Keratinocyte (primary cell): ENCODE measurements around the gene ALOXE3. TPM values are rescaled to one million over a fixed set of nuclear protein-coding genes. Genes with fewer than 3 reads are reported as not detected.
"Not testable (repeated sequence)": the region's sequence is repeated elsewhere in the genome, so short reads cannot be mapped to it uniquely, and the experiment has no call there.

ENCODE experiments used
- DNase-seq: peaks from one replicate; pipeline ENCODE4 v3.0.0-alpha.2; 2011; ENCODE audit warnings: low read depth, missing footprints, low spot score
- FAIRE-seq: peaks from 2 replicates; lab custom pipeline; 2011; peaks lifted over from hg19 to GRCh38; lab: Jason Lieb, UNC
- H2AFZ ChIP-seq: 2 replicates; pipeline ENCODE4 v1.6.0; 2012; ENCODE audit warnings: low read length, control low read depth, inconsistent platforms; ENCODE audit not compliant: control insufficient read depth
- H3K27ac ChIP-seq: 2 replicates; pipeline ENCODE4 v1.5.1; 2011; ENCODE audit warnings: low read length; ENCODE audit not compliant: control insufficient read depth, insufficient read depth
- H3K27me3 ChIP-seq: 3 replicates; pipeline ENCODE4 v1.6.0; 2011; ENCODE audit warnings: low read length; ENCODE audit not compliant: control insufficient read depth, insufficient read depth; ENCODE audit errors: extremely low read depth
- H3K36me3 ChIP-seq, 2 experiments: 2 replicates in 1 of 2; 3 replicates in 1 of 2; pipeline ENCODE4 v1.5.1; 2011; ENCODE audit warnings: low read length in 2 of 2, mild to moderate bottlenecking in 1 of 2; ENCODE audit not compliant: control insufficient read depth in 2 of 2, insufficient read depth in 2 of 2; ENCODE audit errors: extremely low read depth in 1 of 2
- H3K4me1 ChIP-seq: 3 replicates; pipeline ENCODE4 v1.5.1; 2011; ENCODE audit warnings: low read length; ENCODE audit not compliant: control insufficient read depth, insufficient read depth; ENCODE audit errors: extremely low read depth
- H3K4me2 ChIP-seq: 3 replicates; pipeline ENCODE4 v1.6.0; 2011; ENCODE audit warnings: low read depth, low read length; ENCODE audit not compliant: control insufficient read depth, insufficient read depth; ENCODE audit errors: extremely low read depth
- H3K4me3 ChIP-seq, 3 experiments: fragments of 200-600 bp in 1 of 3; sonication (generic) in 1 of 3; 2 replicates in 2 of 3; 3 replicates in 1 of 3; pipeline ENCODE4 v1.5.1; 2011 to 2016; ENCODE audit warnings: low read length in 3 of 3, mild to moderate bottlenecking in 3 of 3, control low read depth in 2 of 3, inconsistent platforms in 1 of 3, low read depth in 1 of 3, mixed read lengths in 1 of 3, mixed run types in 1 of 3, moderate library complexity in 1 of 3; ENCODE audit not compliant: control insufficient read depth in 2 of 3, insufficient read depth in 2 of 3; ENCODE audit errors: extremely low read depth in 1 of 3
- H3K79me2 ChIP-seq: 2 replicates; pipeline ENCODE4 v1.6.0; 2012; ENCODE audit warnings: low read length; ENCODE audit not compliant: control insufficient read depth, insufficient read depth
- H3K9ac ChIP-seq: 3 replicates; pipeline ENCODE4 v1.6.0; 2011; ENCODE audit warnings: low read length; ENCODE audit not compliant: control insufficient read depth, insufficient read depth; ENCODE audit errors: extremely low read depth
- H3K9me1 ChIP-seq: 3 replicates; pipeline ENCODE4 v1.6.0; 2011; ENCODE audit warnings: low read length; ENCODE audit not compliant: control insufficient read depth, insufficient read depth; ENCODE audit errors: extremely low read depth
- H3K9me3 ChIP-seq: 2 replicates; pipeline ENCODE4 v1.5.1; 2012; ENCODE audit warnings: low read depth, low read length; ENCODE audit not compliant: control insufficient read depth
- H4K20me1 ChIP-seq: 3 replicates; pipeline ENCODE4 v1.6.0; 2011; ENCODE audit warnings: low read length; ENCODE audit not compliant: control insufficient read depth, insufficient read depth; ENCODE audit errors: extremely low read depth
- EZH2 ChIP-seq: IDR thresholded peaks from one replicate; pipeline ENCODE4 v1.6.1; 2012; ENCODE audit warnings: inconsistent platforms, mild to moderate bottlenecking, low read length, moderate library complexity
- dilution Hi-C: fragments of 300-500 bp; cut with MboI; formaldehyde crosslinking; loops from one replicate; pipeline ENCODE4 v1.7.0; 2020; ENCODE audit warnings: low sequenced_read_pairs; ENCODE audit not compliant: extremely low pct_ligation_motif_present
- polyA plus RNA-seq, 5 experiments: library from polyadenylated mRNA; depleted of rRNA in 3 of 5; stranded (reverse) in 3 of 5; stranded (forward) in 1 of 5; unstranded in 1 of 5; fragments of >200 nt; gene quantifications; 1 replicate in 1 of 5; 2 replicates in 3 of 5; 3 replicates in 1 of 5; pipeline versions ENCODE4 v1.2.1 to v1.2.3, GENCODE V29; 2011 to 2012; ENCODE audit warnings: missing spikeins in 2 of 5, low read depth in 1 of 5, low replicate concordance in 1 of 5
- TF ChIP-seq, protein P1 (sequence below), 3 experiments: IDR thresholded peaks in 1 of 3; conservative IDR thresholded peaks in 1 of 3; optimal IDR thresholded peaks in 1 of 3; 2 replicates in 2 of 3; 3 replicates in 1 of 3; pipeline versions ENCODE3 to v1.5.1; 2011; ENCODE audit warnings: low read length in 3 of 3, mild to moderate bottlenecking in 3 of 3, moderate library complexity in 2 of 3, control low read depth in 1 of 3, inconsistent platforms in 1 of 3; ENCODE audit not compliant: insufficient read depth in 2 of 3; ENCODE audit errors: extremely low read depth in 1 of 3

ALOXE3 gene
- polyA plus RNA-seq, 1 donor (not counting 4 experiments of a cell fraction or from before 2014, with no cell fraction given) = 2.7 TPM

DNA sequence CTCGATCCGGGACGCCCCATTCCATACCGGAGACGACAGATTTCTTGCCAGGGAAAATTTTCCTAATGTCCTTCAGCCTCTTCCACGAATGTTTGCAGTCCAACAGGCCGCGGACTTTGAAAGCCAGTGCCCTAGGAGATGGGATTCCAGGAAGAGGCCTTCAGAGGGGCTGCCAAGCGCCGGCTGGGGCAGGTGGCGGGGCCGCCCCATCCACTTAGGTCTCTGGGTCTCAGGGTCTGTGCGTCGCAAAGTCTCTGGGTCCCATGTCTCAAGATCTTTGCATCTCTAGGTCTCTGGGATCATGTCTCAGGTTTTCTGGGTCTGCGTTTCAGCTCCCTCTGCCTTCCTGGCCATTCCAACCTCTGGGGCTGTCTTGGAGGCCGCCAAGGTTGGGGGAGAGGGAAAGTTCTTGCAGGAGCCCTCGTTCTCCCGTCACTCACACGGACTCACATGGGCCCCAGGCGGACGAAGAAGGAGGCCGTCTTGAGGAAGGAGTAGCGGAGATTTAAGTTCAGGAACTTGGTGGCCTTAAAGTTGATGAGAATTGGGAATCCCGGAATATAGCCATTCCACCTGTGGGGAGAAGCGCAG is 38.0 kb downstream of the ALOXE3 start:
- Histone ChIP-seq H3K4me1 (peaks cover 13% of the 10 kb centered on the region), H3K9ac (peak overlapping the region; percentile 20), H2AFZ (peak overlapping the region; percentile 35), H3K79me2 (no peaks in the 10 kb centered on the region), H3K9me1 (no peaks in the 10 kb centered on the region), H3K27ac (no peak overlapping the region), H3K4me2 (peak overlapping the region; percentile 55), H3K36me3 (no peaks in the 10 kb centered on the region), H3K9me3 (no peaks in the 10 kb centered on the region), H3K4me3 (peak overlapping the region in 2 of 3 experiments; percentile 12 to 24), H3K27me3 (peaks cover 2% of the 10 kb centered on the region), H4K20me1 (no peaks in the 10 kb centered on the region)
- TF ChIP-seq EZH2 = no peak
- TF ChIP-seq, protein P1, sequence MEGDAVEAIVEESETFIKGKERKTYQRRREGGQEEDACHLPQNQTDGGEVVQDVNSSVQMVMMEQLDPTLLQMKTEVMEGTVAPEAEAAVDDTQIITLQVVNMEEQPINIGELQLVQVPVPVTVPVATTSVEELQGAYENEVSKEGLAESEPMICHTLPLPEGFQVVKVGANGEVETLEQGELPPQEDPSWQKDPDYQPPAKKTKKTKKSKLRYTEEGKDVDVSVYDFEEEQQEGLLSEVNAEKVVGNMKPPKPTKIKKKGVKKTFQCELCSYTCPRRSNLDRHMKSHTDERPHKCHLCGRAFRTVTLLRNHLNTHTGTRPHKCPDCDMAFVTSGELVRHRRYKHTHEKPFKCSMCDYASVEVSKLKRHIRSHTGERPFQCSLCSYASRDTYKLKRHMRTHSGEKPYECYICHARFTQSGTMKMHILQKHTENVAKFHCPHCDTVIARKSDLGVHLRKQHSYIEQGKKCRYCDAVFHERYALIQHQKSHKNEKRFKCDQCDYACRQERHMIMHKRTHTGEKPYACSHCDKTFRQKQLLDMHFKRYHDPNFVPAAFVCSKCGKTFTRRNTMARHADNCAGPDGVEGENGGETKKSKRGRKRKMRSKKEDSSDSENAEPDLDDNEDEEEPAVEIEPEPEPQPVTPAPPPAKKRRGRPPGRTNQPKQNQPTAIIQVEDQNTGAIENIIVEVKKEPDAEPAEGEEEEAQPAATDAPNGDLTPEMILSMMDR (optimal IDR thresholded peaks at IDR 0.05 in 1 of 3, IDR thresholded peaks at IDR 0.05 in 1 of 3, conservative IDR thresholded peaks at IDR 0.05 in 1 of 3; ENCODE audit: extremely low read depth in 1 of 3, insufficient read depth in 2 of 3, low read length in 3 of 3) = no peak
- dilution Hi-C loops = no loop called here
- no peak for DNase-seq
- no peak for FAIRE-seq

DNA sequence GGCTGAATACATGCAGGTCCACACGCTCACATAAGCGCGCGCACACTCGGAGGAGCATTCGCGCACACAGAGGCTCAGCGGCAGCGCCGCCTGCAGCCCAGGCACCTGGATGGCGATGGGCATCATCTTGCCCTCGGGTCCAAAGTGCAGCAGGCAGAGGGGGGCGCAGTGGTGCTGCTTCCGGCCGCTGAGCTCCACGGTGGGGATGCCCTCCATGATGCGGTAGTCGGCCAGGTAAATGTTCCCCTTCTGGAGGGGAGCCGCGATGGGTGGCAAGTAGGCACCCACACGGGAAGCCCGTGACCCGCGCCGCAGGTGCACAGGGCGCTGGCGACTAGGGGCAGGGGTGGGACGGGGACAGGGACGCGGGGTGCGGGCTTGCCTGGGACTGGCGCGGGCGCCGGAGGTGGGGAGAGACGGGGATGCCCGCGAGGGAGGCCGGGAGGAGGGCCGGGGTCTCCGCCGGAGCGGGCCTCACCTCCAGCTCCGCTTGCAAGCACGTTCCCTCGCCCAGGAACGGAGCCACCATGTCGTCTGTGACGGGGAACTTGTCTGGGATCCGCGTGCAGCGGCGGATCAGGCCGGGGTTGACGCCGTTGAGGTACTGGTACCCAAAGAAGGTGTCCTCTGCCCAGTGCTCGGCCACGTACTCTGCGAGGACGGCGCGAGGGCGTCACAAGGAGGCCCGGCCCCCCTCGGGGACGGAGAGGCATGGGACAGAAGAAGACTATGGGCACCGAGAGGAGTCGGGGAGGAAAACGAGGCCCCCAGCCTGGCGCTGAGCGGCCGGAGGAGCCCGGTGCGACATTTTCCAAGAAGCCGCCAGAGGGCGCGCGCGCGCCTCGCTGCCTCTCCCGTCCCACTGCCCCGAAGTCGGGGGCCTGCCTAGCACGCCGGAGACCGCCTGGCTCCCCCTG is 38.8 kb downstream of the ALOXE3 start:
- FAIRE-seq (peak; percentile 36), DNase-seq (no peak)
- dilution Hi-C loops = no loop called here
- H3K4me3 ChIP-seq = peak overlapping the region; percentile 12 to 31 (median 24)
- peak overlapping the region; percentile 20 for H3K9ac ChIP-seq
- H3K27ac ChIP-seq = no peak overlapping the region
- TF ChIP-seq, protein P1 (optimal IDR thresholded peaks at IDR 0.05 in 1 of 3, IDR thresholded peaks at IDR 0.05 in 1 of 3, conservative IDR thresholded peaks at IDR 0.05 in 1 of 3; ENCODE audit: extremely low read depth in 1 of 3, insufficient read depth in 2 of 3, low read length in 3 of 3) = peak; percentile 70 to 96 (median 86)
- TF ChIP-seq EZH2 = no peak
- no peaks in the 10 kb centered on the region for H3K9me3 ChIP-seq
- H3K79me2 ChIP-seq = no peaks in the 10 kb centered on the region
- no peaks in the 10 kb centered on the region for H3K9me1 ChIP-seq
- no peaks in the 10 kb centered on the region for H3K36me3 ChIP-seq
- H2AFZ ChIP-seq = peak overlapping the region; percentile 71
- peak overlapping the region; percentile 55 for H3K4me2 ChIP-seq
- H4K20me1 ChIP-seq = no peaks in the 10 kb centered on the region
- H3K4me1 ChIP-seq = peaks cover 13% of the 10 kb centered on the region
- peaks cover 9% of the 10 kb centered on the region for H3K27me3 ChIP-seq

DNA sequence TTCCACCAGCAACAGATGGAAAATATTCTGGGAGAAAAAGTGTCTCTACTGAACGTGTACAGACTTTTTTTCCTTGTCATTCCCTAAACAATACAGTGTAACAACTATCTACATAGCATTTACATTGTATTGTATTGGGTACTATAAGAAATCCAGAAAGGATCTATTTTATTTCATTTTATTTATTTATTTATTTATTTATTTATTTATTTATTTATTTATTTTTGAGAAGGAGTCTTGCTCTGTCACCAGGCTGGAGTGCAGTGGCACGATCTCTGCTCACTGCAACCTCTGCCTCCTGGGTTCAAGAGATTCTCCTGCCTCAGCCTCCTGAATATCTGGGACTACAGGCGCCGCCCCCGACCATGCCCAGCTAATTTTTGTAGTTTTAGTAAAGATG is 40.4 kb downstream of the ALOXE3 start:
- Histone ChIP-seq H3K4me1 (peaks cover 24% of the 10 kb centered on the region), H3K27me3 (peaks cover 25% of the 10 kb centered on the region)
- H3K36me3 ChIP-seq, FAIRE-seq, H3K27ac ChIP-seq, H3K4me2 ChIP-seq, H3K9me1 ChIP-seq, H3K9ac ChIP-seq, dilution Hi-C loops, H3K4me3 ChIP-seq, H4K20me1 ChIP-seq, DNase-seq, H3K9me3 ChIP-seq, H3K79me2 ChIP-seq, H2AFZ ChIP-seq: not testable (repeated sequence)
